Tibial nerve (tissue), 4 donors: Measurements from ENCODE around the gene GABBR2.

Experiments
- EP300 ChIP-seq, 2 donors: sonication (generic); formaldehyde crosslinking; IDR thresholded peaks; one replicate each; pipeline ENCODE4 v1.6.1; 2017; ENCODE audit warnings: antibody characterized with exemption in 2 of 2, mild to moderate bottlenecking in 1 of 2
- POLR2A ChIP-seq, 2 donors: fragments of 450-650 bp; IDR thresholded peaks; one replicate each; pipeline ENCODE4 v1.6.1; 2017; ENCODE audit warnings: antibody characterized with exemption in 2 of 2, mild to moderate bottlenecking in 2 of 2, moderate library complexity in 2 of 2
- TF ChIP-seq, protein P1 (sequence below), 5 experiments: fragments of 200-600 bp in 3 of 5; fragments of 450-650 bp in 2 of 5; sonication (generic) in 3 of 5; IDR thresholded peaks; one replicate each; pipeline ENCODE4 v1.5.1; 2016 to 2019; ENCODE audit warnings: antibody characterized with exemption in 5 of 5, mild to moderate bottlenecking in 3 of 5, moderate library complexity in 2 of 5

DNA sequence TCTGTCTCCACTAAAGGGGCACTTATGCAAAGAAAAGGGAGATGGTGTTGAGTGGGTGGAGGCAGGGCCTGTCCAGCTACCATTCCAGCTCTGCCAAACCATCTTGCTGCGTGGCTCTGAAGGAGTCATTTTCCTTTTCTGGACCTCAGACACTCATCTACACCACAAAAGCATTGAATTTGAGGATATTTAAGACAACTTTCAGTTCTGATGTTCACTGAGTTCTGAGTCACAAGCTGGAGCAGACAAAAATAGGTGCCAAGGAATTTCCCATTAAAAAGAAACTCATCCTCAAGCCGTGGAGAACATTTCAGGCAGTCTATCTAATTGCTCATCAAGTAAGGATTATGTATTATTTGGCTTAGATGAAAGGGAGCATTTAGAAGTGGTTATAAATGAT is 258.2 kb downstream of the GABBR2 start:
- TF ChIP-seq POLR2A (IDR thresholded peaks at IDR 0.05) (no peak), EP300 (IDR thresholded peaks at IDR 0.05) (no peak)
- TF ChIP-seq, protein P1, sequence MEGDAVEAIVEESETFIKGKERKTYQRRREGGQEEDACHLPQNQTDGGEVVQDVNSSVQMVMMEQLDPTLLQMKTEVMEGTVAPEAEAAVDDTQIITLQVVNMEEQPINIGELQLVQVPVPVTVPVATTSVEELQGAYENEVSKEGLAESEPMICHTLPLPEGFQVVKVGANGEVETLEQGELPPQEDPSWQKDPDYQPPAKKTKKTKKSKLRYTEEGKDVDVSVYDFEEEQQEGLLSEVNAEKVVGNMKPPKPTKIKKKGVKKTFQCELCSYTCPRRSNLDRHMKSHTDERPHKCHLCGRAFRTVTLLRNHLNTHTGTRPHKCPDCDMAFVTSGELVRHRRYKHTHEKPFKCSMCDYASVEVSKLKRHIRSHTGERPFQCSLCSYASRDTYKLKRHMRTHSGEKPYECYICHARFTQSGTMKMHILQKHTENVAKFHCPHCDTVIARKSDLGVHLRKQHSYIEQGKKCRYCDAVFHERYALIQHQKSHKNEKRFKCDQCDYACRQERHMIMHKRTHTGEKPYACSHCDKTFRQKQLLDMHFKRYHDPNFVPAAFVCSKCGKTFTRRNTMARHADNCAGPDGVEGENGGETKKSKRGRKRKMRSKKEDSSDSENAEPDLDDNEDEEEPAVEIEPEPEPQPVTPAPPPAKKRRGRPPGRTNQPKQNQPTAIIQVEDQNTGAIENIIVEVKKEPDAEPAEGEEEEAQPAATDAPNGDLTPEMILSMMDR (IDR thresholded peaks at IDR 0.05) = no peak
